GM12878 (cell line): ENCODE measurements around the gene METTL23. TPM values are rescaled to one million over a fixed set of nuclear protein-coding genes. Genes with fewer than 3 reads are reported as not detected.
"Not testable (repeated sequence)": the region's sequence is repeated elsewhere in the genome, so short reads cannot be mapped to it uniquely, and the experiment has no call there.

Source experiments
- ATAC-seq: fragments of 200-7000 bp; cut with Tn5 transposase; 3 replicates; pipeline ENCODE4 v1.9.1; 2020; ENCODE audit warnings: mild to moderate bottlenecking, moderate library complexity
- BruUV-seq: library from RNA; stranded (reverse); fragments of 400-500 nt; replicated peaks from 2 replicates; lab custom pipeline; 2021; lab: Mats Ljungman, UMichigan
- CTCF ChIA-PET: fragments of 300-600 bp; sonication (Branson Sonifier 250); formaldehyde crosslinking; extraction: SDS; loops from one replicate; lab custom pipeline; 2021; ENCODE audit warnings: inconsistent platforms; lab: Yijun Ruan, JAX
- POLR2A ChIA-PET: fragments of 350-600 bp; formaldehyde crosslinking; extraction: SDS; loops from one replicate; lab custom pipeline; 2021; ENCODE audit warnings: inconsistent platforms; lab: Charles Lee
- RAD21 ChIA-PET: fragments of 300-600 bp; sonication (Branson Sonifier 250); formaldehyde crosslinking; loops from one replicate; lab custom pipeline; 2023; ENCODE audit warnings: antibody characterized with exemption; ENCODE audit not compliant: unreplicated experiment; lab: Charles Lee
- SMC1A ChIA-PET: fragments of 300-600 bp; sonication (Branson Sonifier 250); formaldehyde crosslinking; loops from one replicate; lab custom pipeline; 2023; ENCODE audit not compliant: unreplicated experiment, uncharacterized antibody; lab: Charles Lee
- DNase-seq: peaks from one replicate; pipeline ENCODE4 v3.0.0-alpha.2; 2011; ENCODE audit warnings: low read depth, low spot score
- FAIRE-seq: peaks from 3 replicates; lab custom pipeline; 2011; peaks lifted over from hg19 to GRCh38; lab: Jason Lieb, UNC
- H2AFZ ChIP-seq: 2 replicates; pipeline ENCODE4 v1.6.0; 2011; ENCODE audit warnings: low read depth, low read length, control low read depth; ENCODE audit not compliant: control insufficient read depth
- H3K27ac ChIP-seq: 2 replicates; pipeline ENCODE4 v1.5.1; 2011; ENCODE audit warnings: control low read depth; ENCODE audit not compliant: control insufficient read depth, insufficient read depth
- H3K27me3 ChIP-seq, 2 experiments: replicated peaks in 1 of 2; 2 replicates each; pipeline versions ENCODE4 v1.6.0 to v1.6.1; 2011; ENCODE audit warnings: low read length in 1 of 2; ENCODE audit not compliant: control insufficient read depth in 2 of 2, insufficient read depth in 2 of 2
- H3K36me3 ChIP-seq, 2 experiments: 2 replicates each; pipeline ENCODE4 v1.5.1; 2011; ENCODE audit warnings: low read length in 1 of 2; ENCODE audit not compliant: control insufficient read depth in 2 of 2, insufficient read depth in 2 of 2
- H3K4me1 ChIP-seq: 2 replicates; pipeline ENCODE4 v1.6.1; 2011; ENCODE audit warnings: mild to moderate bottlenecking, low read length, moderate library complexity, mixed read lengths; ENCODE audit not compliant: control insufficient read depth, insufficient read depth
- H3K4me2 ChIP-seq: 2 replicates; pipeline ENCODE4 v1.6.0; 2011; ENCODE audit warnings: control low read depth; ENCODE audit not compliant: control insufficient read depth, insufficient read depth
- H3K4me3 ChIP-seq: fragments of 200-600 bp; sonication (generic); 2 replicates; pipeline ENCODE4 v1.5.1; 2016
- H3K79me2 ChIP-seq: 2 replicates; pipeline ENCODE4 v1.6.0; 2011; ENCODE audit warnings: low read length; ENCODE audit not compliant: control insufficient read depth, insufficient read depth
- H3K9ac ChIP-seq: 2 replicates; pipeline ENCODE4 v1.8.0; 2011; ENCODE audit warnings: low read length, control low read depth, mixed read lengths; ENCODE audit not compliant: control insufficient read depth, insufficient read depth
- H3K9me3 ChIP-seq: replicated peaks from 3 replicates; pipeline ENCODE4 v1.5.1; 2011; ENCODE audit warnings: mild to moderate bottlenecking, low read length; ENCODE audit not compliant: control insufficient read depth, insufficient read depth
- H4K20me1 ChIP-seq: 2 replicates; pipeline ENCODE4 v1.6.0; 2011; ENCODE audit not compliant: control insufficient read depth, insufficient read depth
- ATF7 ChIP-seq: fragments of 450-650 bp; IDR thresholded peaks from 2 replicates; pipeline ENCODE4 v1.6.1; 2016; ENCODE audit warnings: low read depth, mild to moderate bottlenecking
- BACH1 ChIP-seq: fragments of 450-650 bp; IDR thresholded peaks from 2 replicates; pipeline ENCODE4 v1.6.1; 2017; ENCODE audit warnings: mild to moderate bottlenecking, borderline replicate concordance
- BCL11A ChIP-seq: IDR thresholded peaks from 2 replicates; pipeline ENCODE4 v1.6.1; 2011; ENCODE audit warnings: low read depth, low read length
- BHLHE40 ChIP-seq, 2 experiments: fragments of 450-650 bp in 1 of 2; IDR thresholded peaks; 2 replicates each; pipeline ENCODE4 v1.6.1; 2011 to 2017; ENCODE audit warnings: low read depth in 2 of 2, borderline replicate concordance in 1 of 2, improper control_type of control experiment in 1 of 2, low read length in 1 of 2, mild to moderate bottlenecking in 1 of 2
- CREM ChIP-seq: IDR thresholded peaks from 2 replicates; pipeline ENCODE4 v1.6.1; 2014; ENCODE audit warnings: antibody characterized with exemption, low read depth
- HDGF ChIP-seq: fragments of 450-650 bp; IDR thresholded peaks from 2 replicates; pipeline ENCODE4 v1.6.1; 2016; ENCODE audit warnings: antibody characterized with exemption
- NBN ChIP-seq: fragments of 450-650 bp; IDR thresholded peaks from 2 replicates; pipeline ENCODE4 v1.6.1; 2016
- NFXL1 ChIP-seq: fragments of 450-650 bp; IDR thresholded peaks from 2 replicates; pipeline ENCODE4 v1.6.1; 2017; ENCODE audit warnings: antibody characterized with exemption, mild to moderate bottlenecking, borderline replicate concordance
- RBBP5 ChIP-seq: fragments of 200-600 bp; sonication (generic); conservative IDR thresholded peaks from 2 replicates; pipeline ENCODE4 v1.6.1; 2016
- RCOR1 ChIP-seq: conservative IDR thresholded peaks from 2 replicates; pipeline ENCODE4 v1.6.1; 2012; ENCODE audit warnings: low read depth, low read length, improper control_type of control experiment
- TCF3 ChIP-seq: IDR thresholded peaks from 2 replicates; pipeline ENCODE4 v1.6.1; 2012; ENCODE audit warnings: low read depth, mild to moderate bottlenecking, low read length, borderline replicate concordance; ENCODE audit not compliant: insufficient read depth
- ZNF384 ChIP-seq: IDR thresholded peaks from 2 replicates; pipeline ENCODE4 v1.6.1; 2012; ENCODE audit warnings: low read depth, mild to moderate bottlenecking, low read length, improper control_type of control experiment, borderline replicate concordance
- WGBS: methylation state at CpG from one replicate; pipeline ENCODE4 v1.1.6; 2016; ENCODE audit warnings: low lambda C conversion rate; ENCODE audit not compliant: insufficient replicate concordance, insufficient coverage; ENCODE audit errors: missing lambda C conversion rate; 5-methylcytosine and 5-hydroxymethylcytosine counted together
- in situ Hi-C: fragments of 300-500 bp; cut with MboI; formaldehyde crosslinking; loops from 9 replicates; pipeline ENCODE4 v1.14.3; 2018; ENCODE audit warnings: mixed read lengths
- intact Hi-C: fragments of 100-400 bp; cut with micrococcal nuclease; formaldehyde crosslinking; loops from one replicate; pipeline ENCODE4 v1.14.2; 2022; ENCODE audit not compliant: unreplicated experiment
- polyA plus RNA-seq, 11 experiments: library from polyadenylated mRNA; depleted of rRNA in 4 of 11; unstranded in 6 of 11; stranded (reverse) in 5 of 11; fragments of >200 nt; fragmentation: Nextera tagmentation in 4 of 11; fragmentation: Illumina TruSeq in 1 of 11; extraction: Ambion mirVana in 4 of 11; extraction: Trizol in 1 of 11; gene quantifications; 1 replicate in 1 of 11; 2 replicates in 10 of 11; pipeline versions ENCODE4 v1.2.1 to v1.2.3, GENCODE V29; 2011 to 2016; ENCODE audit warnings: inconsistent platforms in 2 of 11, missing spikeins in 2 of 11, low read depth in 1 of 11
- total RNA-seq, 4 experiments: library from RNA; depleted of rRNA in 3 of 4; stranded (reverse); fragments of >200 nt in 3 of 4; fragmentation: Illumina TruSeq in 1 of 4; extraction: Trizol in 1 of 4; gene quantifications; 2 replicates each; pipeline versions ENCODE4 v1.2.1 to v1.2.3, GENCODE V29; 2013 to 2021
- TF ChIP-seq, protein P1 (sequence below): IDR thresholded peaks from 2 replicates; pipeline ENCODE4 v1.6.1; 2011; ENCODE audit warnings: low read depth, low read length, improper control_type of control experiment, borderline replicate concordance

The METTL23 gene
- total and polyA plus RNA-seq, 10 of the 15 experiments (the other 5 are each of a cell fraction or from before 2014, with no cell fraction given): 25.6 to 61.5 (median 30.9) TPM

DNA sequence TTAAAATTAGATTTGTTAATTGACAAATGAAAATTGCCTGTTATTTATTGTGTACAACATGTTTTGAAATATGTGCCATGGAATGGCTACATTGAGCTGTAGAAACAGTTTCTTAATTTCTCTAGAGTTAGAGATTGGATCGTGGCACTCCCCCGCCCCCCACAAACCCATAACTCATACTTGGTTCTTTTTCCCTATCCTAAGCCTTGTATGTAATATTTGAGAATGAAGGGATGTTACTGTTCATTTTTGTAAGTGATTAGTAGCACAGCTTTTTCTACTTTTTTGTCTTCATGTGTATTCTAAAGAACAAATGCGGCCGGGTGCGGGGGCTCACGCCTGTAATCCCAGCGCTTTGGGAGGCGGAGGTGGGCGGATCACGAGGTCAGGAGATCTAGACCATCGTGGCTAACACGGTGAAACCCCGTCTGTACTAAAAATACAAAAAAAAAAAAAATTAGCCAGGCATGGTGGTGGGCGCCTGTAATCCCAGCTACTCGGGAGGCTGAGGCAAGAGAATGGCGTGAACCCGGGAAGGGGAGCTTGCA, 13.0 kb downstream of the METTL23 start:
- not testable (repeated sequence) for H3K9ac ChIP-seq, FAIRE-seq
- 95% methylated on average over 13 of the region's 17 CpGs for WGBS

DNA sequence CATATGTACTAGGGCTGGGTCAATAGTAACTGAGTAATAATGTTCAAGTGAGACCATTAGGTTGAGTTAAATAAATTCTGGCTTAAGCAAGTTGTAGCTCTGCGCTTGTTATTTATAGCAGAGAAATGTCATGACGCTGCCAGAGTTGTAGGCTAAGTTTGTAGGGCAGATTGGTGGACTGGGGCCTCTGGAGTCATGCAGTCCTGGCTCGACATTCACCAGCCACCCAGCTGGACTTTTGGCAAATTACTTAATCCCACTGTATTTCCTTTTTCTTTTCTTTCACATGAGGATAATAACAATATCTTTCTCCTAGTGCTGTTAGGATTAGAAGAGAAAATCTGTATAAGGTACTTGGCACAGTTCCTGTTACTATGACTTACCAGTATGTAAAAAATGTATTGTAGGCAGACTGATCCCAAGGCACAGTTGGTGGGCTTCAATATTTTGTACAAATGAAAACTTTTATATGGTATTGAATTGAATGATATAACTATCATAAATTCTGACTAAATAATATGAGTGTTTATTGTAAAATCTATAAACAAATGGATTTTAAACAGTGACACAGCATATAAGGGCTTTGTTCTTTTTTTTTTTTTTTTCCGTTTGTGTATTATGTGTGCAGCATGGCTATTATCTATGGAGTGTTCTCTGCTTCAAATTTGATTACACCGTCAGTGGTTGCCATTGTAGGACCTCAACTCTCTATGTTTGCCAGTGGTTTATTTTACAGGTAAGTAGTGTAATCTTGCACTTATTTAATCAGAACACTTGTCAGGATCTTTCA, 13.9 kb downstream of the METTL23 start:
- Histone ChIP-seq H3K27ac (no peak overlapping the region), H3K36me3 (peaks cover 0 to 3% of the 10 kb centered on the region in 2 experiments; a peak in 2 of 4 replicates), H2AFZ (no peak overlapping the region), H3K9ac (no peak overlapping the region), H3K4me3 (no peak overlapping the region), H3K79me2 (peaks cover 33% of the 10 kb centered on the region), H3K27me3 (no peaks in the 10 kb centered on the region), H3K9me3 (no peaks in the 10 kb centered on the region; the same call in 2 of the 3 replicates), H4K20me1 (no peaks in the 10 kb centered on the region), H3K4me1 (no peaks in the 10 kb centered on the region; the same call in 1 of the 2 replicates), H3K4me2 (no peak overlapping the region)
- BruUV-seq: no TSS peak
- 90% methylated on average over 4 of the region's 5 CpGs for whole genome bisulfite sequencing
- POLR2A ChIA-PET: interaction anchor here (6.4 kb wide), 1 partner anchor 14 kb away, joined by 60 read pairs; the partner anchor contains the start of genes JMJD6 and METTL23
- in situ Hi-C loops: no loop called here
- CTCF ChIA-PET: interaction anchor here (1.3 to 1.4 kb wide), 2 partner anchors 13 to 348 kb away, joined by 3 read pairs; no protein-coding TSS in a partner anchor
- ATAC-seq: no peak
- FAIRE-seq: no peak
- intact Hi-C loops: no loop called here
- SMC1A ChIA-PET: no interaction called here
- RAD21 ChIA-PET: no interaction called here
- no peak for DNase-seq
- TF ChIP-seq TCF3 (no peak), CREM (no peak), HDGF (no peak), RBBP5 (no peak), ATF7 (no peak), RCOR1 (no peak), NFXL1 (no peak), BACH1 (no peak), ZNF384 (no peak), BHLHE40 (IDR thresholded peaks at IDR 0.05; ENCODE audit: borderline replicate concordance in 1 of 2, low read depth in 2 of 2, low read length in 1 of 2) (no peak), BCL11A (no peak), NBN (no peak)
- TF ChIP-seq, protein P1, sequence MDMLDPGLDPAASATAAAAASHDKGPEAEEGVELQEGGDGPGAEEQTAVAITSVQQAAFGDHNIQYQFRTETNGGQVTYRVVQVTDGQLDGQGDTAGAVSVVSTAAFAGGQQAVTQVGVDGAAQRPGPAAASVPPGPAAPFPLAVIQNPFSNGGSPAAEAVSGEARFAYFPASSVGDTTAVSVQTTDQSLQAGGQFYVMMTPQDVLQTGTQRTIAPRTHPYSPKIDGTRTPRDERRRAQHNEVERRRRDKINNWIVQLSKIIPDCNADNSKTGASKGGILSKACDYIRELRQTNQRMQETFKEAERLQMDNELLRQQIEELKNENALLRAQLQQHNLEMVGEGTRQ: no peak

More for the DNA sequence above, 13.0 kb downstream of the METTL23 start:
- BruUV-seq, H3K27me3 ChIP-seq, H3K36me3 ChIP-seq, H4K20me1 ChIP-seq, H3K4me2 ChIP-seq, H3K9me3 ChIP-seq, H3K27ac ChIP-seq, in situ Hi-C loops, H3K4me3 ChIP-seq, H3K4me1 ChIP-seq, DNase-seq, H2AFZ ChIP-seq, ATAC-seq: not testable (repeated sequence)
- peaks cover 42% of the 10 kb centered on the region for H3K79me2 ChIP-seq
- POLR2A ChIA-PET: interaction anchor here (0.5 to 6.4 kb wide), 4 partner anchors 13 to 46 kb away, joined by 3 to 60 read pairs (median 5); partner anchors contain the start of genes JMJD6 and METTL23
- intact Hi-C loops: loop anchor here (10.0 kb wide), 1 partner anchor 345 kb away; no protein-coding TSS in a partner anchor
- RAD21 ChIA-PET: interaction anchor here (0.6 to 0.7 kb wide), 2 partner anchors 240 to 273 kb away, joined by 3 read pairs; no protein-coding TSS in a partner anchor
- SMC1A ChIA-PET: interaction anchor here (1.1 to 2.8 kb wide), 3 partner anchors 10 to 41 kb away, joined by 3 to 10 read pairs (median 5); partner anchors contain the start of gene METTL23
- CTCF ChIA-PET: interaction anchor here (0.9 to 1.4 kb wide), 4 partner anchors 12 to 348 kb away, joined by 3 read pairs; no protein-coding TSS in a partner anchor
